Hepatic stellate cell (primary cell): Measurements from ENCODE around the gene CD82.
"Not testable (repeated sequence)": the region's sequence is repeated elsewhere in the genome, so short reads cannot be mapped to it uniquely, and the experiment has no call there.

Source experiments
- DNase-seq: peaks from one replicate; pipeline ENCODE4 v3.0.0; 2011; ENCODE audit warnings: low spot score

Gene CD82

GRCh38 chr11:44533921-44534711 is 31.3 kb upstream of the CD82 start:
- peak; percentile 0 for DNase-seq

DNA sequence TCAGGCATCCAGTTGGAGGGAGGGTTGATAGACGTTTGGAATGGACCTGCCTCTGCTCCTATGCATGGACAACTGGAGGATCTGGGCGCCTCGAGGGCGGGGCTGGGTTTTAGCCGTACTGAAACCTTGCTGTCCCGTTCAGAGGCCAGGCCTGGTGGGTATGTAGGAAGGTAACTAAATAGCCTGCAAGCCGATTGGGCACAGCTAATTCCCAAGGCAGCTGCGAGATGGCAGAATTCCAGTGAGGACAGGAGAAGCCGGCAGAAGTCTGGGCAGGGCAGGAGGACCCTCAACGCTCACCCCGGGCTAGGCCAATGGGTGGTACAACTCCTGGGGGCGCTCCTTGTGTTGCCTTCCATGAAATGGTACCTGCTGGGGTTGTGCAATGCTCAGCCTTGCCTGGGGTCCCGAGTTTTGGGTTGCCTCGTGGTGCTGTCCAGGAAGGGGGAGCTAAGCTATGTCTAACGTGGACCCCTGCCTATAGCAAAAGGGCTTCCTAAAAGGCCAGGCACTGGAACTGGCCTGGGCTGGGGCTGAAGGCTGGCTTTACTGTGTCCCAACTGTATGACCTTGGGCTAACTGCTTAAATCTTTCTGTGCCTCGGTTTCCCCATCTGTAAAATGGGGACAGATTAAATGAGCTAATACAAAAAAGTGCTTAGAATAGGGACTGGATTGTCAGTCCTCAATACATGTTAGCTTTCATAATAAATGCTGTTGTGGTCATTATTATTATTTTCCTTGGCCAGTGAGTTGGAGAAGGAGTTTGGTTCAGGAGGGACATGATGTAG is 30.1 kb upstream of the CD82 start:
- peak; percentile 1 for DNase-seq

DNA sequence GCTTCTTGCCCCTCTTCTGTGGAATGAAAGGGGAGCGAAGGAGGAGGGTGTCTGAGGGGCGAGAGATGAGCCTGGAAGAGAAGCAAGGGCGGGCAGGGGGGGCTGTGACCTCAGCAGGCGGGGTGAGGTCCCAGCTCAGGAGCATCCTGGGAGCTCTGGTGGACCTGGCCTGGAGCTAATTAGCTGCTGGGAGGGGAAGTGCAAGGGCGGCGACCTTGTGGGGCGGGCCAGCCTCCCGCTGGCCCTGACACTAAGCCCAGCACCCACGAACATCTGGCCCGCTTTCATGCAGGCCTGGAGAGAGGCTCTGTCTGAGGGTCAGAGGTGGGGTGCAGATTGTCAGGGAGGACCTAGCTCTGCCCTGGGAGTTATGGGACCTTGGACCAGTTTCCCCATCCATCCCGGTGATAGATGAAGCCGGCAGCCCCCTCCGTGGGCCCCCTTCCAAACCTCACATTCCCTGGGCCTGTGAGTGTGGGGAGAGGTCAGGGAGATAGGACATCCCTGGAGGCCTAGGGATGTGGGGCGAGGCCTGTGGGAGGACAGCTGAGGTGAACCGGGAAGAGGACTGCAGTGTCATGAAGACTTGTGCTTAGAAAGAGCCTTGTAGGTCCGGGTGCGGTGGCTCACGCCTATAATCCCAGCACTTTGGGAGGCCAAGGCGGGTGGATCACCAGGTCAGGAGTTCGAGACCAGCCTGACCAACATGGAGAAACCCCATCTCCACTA is 28.5 kb upstream of the CD82 start:
- DNase-seq = no peak

DNA sequence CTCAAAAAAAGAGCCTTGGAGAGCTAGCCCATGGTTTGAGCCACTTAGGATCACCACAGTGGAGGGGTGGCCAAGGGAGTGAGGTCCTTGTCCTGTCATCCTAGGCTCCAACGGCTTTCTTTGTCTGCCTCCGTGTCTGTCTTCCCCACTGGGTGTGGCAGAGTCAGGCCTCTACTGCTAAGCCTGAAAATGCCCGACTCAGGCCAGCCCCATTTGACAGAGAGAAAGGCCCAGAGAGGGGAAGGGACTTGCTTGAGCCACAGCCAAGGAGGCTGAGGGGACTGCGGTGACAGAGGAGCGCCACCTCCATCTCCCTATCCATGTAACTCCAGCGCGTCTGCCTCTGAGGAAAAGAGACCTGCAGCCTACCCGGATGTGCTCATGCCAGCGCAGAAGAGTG is 27.8 kb upstream of the CD82 start:
- DNase-seq = no peak

DNA sequence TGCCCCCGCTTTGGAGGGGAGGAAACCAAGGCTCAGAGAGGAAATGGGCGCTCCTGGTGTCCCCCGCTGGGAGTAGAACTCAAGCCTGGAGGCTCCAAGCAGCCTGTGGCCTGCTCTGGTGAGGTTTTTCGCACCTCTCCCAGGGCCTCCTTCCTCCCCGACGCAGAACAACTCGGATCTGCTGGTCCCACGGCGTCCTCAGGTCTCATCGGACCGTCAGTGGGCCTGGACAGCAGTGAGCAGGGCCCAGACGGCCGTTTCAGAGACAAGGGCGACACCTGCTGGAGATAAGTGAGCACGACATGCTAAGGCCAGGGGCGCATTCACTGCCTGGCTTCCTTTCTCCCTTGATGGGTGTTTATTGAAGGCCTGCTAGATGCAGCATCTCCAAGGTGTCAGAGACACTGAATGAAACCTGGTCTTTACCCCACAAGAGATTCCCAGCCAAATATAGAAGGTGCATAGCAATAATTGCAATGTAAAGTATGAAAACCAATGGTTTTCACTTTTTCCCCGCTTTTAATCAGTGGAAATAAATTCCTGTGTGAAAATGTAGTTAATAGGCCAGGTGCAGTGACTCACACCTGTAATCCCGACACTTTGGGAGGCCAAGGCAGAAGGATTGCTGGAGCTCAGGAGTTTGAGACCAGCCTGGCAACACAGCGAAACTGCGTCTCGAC is 26.9 kb upstream of the CD82 start:
- peak; percentile 87 for DNase-seq

GRCh38 chr11:44539971-44540370 is 25.5 kb upstream of the CD82 start:
- DNase-seq = no peak

GRCh38 chr11:44540667-44541066 is 24.8 kb upstream of the CD82 start:
- DNase-seq = no peak

- DNase-seq = no peak
These were observed 23.1 kb upstream of the CD82 start for GRCh38 chr11:44542372-44542771.

DNA sequence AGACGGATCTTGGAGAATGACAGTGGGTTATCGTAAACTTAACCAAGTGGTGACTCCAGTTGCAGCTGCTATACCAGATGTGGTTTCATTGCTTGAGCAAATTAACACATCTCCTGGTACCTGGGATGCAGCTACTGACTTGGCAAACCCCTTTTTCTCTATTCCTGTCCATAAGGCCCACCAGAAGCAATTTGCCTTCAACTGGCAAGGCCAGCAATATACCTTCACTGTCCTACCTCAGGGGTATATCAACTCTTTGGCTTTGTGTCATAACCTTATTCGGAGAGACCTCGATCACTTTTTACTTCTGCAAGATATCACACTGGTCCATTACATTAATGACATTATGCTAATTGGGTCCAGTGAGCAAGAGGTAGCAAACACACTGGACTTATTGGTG is 18.5 kb upstream of the CD82 start:
- not testable (repeated sequence) for DNase-seq

DNA sequence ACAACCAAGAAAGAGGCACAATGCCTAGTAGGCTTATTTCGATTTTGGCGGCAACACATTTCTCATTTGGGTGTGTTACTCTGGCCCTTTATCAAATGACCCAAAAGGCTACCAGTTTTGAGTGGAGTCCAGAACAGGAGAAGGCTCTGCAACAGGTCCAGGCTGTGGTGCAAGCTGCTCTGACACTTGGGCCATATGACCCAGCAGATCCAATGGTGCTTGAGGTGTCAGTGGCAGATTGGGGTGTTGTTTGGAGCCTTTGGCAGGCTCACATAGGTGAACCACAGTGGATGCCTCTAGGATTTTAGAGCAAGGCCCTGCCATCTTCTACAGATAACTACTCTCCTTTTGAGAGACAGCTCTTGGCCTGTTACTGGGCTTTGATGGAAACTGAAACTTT is 17.9 kb upstream of the CD82 start:
- DNase-seq = not testable (repeated sequence)

DNA sequence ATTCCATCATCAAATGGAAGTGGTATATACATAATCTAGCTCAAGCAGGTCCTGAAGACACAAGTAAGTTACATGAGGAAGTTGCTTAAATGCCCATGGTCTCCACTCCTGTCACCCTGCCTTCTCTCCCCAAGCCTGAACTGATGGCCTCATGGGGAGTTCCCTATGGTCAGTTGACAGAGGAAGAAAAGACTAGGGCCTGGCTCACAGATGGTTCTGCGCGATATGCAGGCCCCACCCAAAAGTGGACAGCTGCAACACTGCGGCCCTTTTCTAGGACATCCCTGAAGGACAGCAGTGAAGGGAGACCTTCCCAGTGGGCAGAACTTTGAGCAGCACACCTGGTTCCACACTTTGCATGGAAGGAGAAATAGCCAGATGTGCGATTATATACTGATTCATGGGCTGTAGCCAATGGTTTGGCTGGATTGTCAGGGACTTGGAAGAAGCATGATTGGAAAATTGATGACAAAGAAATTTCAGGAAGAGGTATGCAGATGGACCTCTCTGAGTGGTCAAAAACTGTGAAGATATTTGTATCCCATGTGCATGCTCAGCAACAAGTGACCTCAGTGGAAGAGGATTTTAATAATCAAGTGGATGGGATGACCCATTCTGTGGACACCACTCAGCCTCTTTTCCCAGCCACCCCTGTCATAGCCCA is 17.3 kb upstream of the CD82 start:
- no peak for DNase-seq

GRCh38 chr11:44548961-44549749 is 16.3 kb upstream of the CD82 start:
- DNase-seq = not testable (repeated sequence)

DNA sequence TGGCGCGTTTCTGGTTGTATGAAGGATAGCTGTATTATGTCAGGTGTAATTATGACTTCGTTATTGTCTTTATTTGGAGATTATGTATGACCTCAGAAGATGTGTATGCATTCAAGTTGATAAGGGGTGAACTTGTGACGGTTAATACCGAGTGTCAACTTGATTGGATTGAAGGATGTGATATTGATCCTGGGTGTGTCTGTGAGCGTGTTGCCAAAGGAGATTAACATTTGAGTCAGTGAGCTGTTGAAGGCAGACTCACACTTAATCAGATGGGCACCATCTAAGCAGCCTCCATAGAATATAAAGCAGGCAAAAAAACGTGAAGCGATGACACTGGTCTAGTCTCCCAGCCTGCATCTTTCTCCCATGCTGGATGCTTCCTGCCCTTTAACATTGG is 15.3 kb upstream of the CD82 start:
- DNase-seq = no peak

GRCh38 chr11:44551456-44552139 is 13.9 kb upstream of the CD82 start:
- DNase-seq = no peak

- DNase-seq = no peak
These were observed 10.2 kb upstream of the CD82 start for GRCh38 chr11:44555031-44555800.

- DNase-seq = no peak
These were observed 8.6 kb upstream of the CD82 start for GRCh38 chr11:44556735-44557409.

DNA sequence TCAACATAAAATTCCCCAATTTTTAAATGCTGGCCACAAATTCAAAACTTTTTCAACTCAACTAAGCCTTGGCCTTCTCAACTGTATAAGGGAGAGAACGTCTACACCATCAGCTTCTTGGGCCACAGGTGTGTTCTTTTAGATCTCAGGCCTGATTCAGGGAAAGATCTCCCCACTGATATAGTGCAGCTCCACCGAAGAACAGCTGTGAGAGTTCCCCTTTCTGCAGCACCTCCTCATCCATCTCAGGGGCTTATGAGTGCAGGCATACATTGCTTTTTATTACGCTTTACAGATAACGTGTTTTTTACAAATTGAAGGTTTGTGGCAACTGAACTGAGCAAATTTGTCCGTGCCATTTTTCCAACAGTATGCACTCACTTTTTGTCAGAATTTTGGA is 8.0 kb upstream of the CD82 start:
- DNase-seq = no peak

DNA sequence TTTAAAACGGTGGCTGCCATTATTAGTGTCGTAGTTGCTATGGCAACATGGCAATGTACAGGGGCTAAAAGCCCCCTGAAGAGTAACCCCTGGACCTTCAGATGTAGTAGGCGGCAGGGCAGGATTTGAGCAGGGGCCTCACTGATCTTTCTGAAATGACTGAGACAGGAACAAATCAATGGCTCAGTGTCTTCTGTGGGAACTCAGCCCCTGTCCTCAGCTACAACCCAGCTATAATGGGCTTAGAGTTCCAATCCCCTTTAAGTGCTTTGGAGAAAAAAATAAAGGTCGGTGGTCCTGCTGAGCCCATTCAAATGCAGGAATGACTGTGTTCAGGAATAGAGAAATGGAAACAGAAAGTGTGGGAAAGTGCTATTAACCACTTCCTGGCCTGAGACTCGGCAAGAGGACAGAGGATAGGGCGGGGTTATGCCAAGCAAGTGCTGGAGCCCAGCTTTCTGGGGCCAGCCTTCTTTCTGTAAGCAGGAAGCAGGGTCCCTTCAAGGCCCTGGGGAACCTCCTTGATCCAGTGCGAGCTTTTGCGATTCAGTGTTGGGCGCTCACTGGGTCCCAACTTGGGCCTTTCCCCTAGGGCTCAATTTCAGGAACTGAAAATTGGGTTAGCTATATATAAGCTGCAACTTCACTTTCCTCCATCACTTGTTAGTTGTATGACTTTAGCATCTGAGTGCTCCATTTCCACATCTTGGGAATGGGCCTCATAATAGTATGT is 6.1 kb upstream of the CD82 start:
- DNase-seq = no peak
